ENCODE measurements around the gene OFD1. TPM values are rescaled to one million over a fixed set of nuclear protein-coding genes. Genes with fewer than 3 reads are reported as not detected.

Gene OFD1
- total and polyA plus RNA-seq, 2 donors (not counting 3 experiments of a cell fraction or from before 2014, with no cell fraction given), result 4.7 to 12.0 TPM

DNA sequence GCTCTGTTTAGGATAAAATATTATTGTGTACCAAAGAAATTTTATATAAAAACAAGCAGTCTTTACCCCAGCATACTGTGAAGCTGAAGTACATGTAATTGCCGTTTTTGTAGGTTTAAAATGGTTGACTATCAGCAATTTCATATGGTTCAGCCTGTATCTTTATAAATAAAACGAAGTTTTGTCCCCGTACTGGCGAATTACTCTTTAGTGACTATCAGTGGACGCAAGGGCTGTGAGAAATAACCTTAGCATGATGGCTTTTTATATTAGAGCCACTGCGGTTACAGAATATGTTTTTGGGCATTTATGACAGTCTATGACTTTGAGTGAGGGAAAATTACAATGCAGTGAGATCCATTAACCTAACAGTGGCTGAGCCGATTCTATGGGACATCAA, 81.1 kb downstream of the OFD1 start:
- H4K20me1 ChIP-seq (replicated peaks; ENCODE audit: control insufficient read depth, extremely low read depth, insufficient read depth, low read length), result no peaks in the 10 kb centered on the region
- no peaks in the 10 kb centered on the region for H3K9me3 ChIP-seq (replicated peaks; ENCODE audit: control insufficient read depth, insufficient read depth, low read length)
- H3K4me3 ChIP-seq (replicated peaks in 1 of 3; ENCODE audit: insufficient read depth in 1 of 3, low read depth in 1 of 3, low read length in 3 of 3), result no peak overlapping the region
- no peaks in the 10 kb centered on the region for H3K27me3 ChIP-seq (ENCODE audit: control insufficient read depth in 2 of 2, insufficient read depth in 2 of 2, low read length in 2 of 2)
- no peak overlapping the region for H2AFZ ChIP-seq (ENCODE audit: low read depth, low read length)
- intact Hi-C loops (cut with micrococcal nuclease), result no loop called here
- no peak overlapping the region for H3K27ac ChIP-seq (ENCODE audit: insufficient read depth, low read depth, low read length)
- no peak overlapping the region for H3K4me2 ChIP-seq (ENCODE audit: insufficient read depth, low read length)
- TF ChIP-seq GATA2 (IDR thresholded peaks at IDR 0.05; ENCODE audit: insufficient read depth, insufficient read length, low read depth, low read length), result no peak
- no peak for TF ChIP-seq FOS (IDR thresholded peaks at IDR 0.05; ENCODE audit: borderline replicate concordance, insufficient read depth, low read length)
- TF ChIP-seq POLR2AphosphoS5 (IDR thresholded peaks at IDR 0.05; ENCODE audit: insufficient read depth, low read depth, low read length), result no peak
- TF ChIP-seq, protein P1, sequence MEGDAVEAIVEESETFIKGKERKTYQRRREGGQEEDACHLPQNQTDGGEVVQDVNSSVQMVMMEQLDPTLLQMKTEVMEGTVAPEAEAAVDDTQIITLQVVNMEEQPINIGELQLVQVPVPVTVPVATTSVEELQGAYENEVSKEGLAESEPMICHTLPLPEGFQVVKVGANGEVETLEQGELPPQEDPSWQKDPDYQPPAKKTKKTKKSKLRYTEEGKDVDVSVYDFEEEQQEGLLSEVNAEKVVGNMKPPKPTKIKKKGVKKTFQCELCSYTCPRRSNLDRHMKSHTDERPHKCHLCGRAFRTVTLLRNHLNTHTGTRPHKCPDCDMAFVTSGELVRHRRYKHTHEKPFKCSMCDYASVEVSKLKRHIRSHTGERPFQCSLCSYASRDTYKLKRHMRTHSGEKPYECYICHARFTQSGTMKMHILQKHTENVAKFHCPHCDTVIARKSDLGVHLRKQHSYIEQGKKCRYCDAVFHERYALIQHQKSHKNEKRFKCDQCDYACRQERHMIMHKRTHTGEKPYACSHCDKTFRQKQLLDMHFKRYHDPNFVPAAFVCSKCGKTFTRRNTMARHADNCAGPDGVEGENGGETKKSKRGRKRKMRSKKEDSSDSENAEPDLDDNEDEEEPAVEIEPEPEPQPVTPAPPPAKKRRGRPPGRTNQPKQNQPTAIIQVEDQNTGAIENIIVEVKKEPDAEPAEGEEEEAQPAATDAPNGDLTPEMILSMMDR (IDR thresholded peaks at IDR 0.05; ENCODE audit: extremely low read depth in 1 of 2, insufficient read depth in 1 of 2, low read depth in 1 of 2, low read length in 2 of 2), result no peak
- no peak for TF ChIP-seq POLR2A (IDR thresholded peaks at IDR 0.05; ENCODE audit: low read depth, low read length)
- TF ChIP-seq MYC (IDR thresholded peaks at IDR 0.05; ENCODE audit: low read depth, low read length), result no peak
- no peak for TF ChIP-seq EZH2 (IDR thresholded peaks at IDR 0.05; ENCODE audit: borderline replicate concordance, low read depth, low read length, severe bottlenecking)
- TF ChIP-seq JUN (IDR thresholded peaks at IDR 0.05; ENCODE audit: borderline replicate concordance, insufficient read depth, insufficient read length, low read depth), result no peak
- H3K9ac ChIP-seq (replicated peaks; ENCODE audit: extremely low read depth, insufficient read depth, low read length), result no peak overlapping the region
- DNase-seq (ENCODE audit: low read depth, low spot score), result no peak
- H3K9me1 ChIP-seq (replicated peaks; ENCODE audit: control insufficient read depth, extremely low read depth, insufficient read depth, low read length), result no peaks in the 10 kb centered on the region
- ChIA-PET POLR2A (no interaction called here), CTCF (no interaction called here)
- no peak for FAIRE-seq
- no peaks in the 10 kb centered on the region for H3K79me2 ChIP-seq (ENCODE audit: control insufficient read depth, insufficient read depth, low read length)
- dilution Hi-C loops (cut with MboI; ENCODE audit: extremely low pct_ligation_motif_present, low sequenced_read_pairs), result no loop called here
- H3K4me1 ChIP-seq (ENCODE audit: control insufficient read depth, extremely low read depth, insufficient read depth, low read length), result no peaks in the 10 kb centered on the region
- no TSS peak for BruUV-seq (replicated peaks)
- H3K36me3 ChIP-seq (ENCODE audit: control insufficient read depth in 2 of 2, extremely low read depth in 1 of 2, insufficient read depth in 2 of 2, low read length in 2 of 2), result no peaks in the 10 kb centered on the region
